IPS-20b (cell line): ENCODE measurements around the gene CDC42SE2.

Experiments
- H3K27ac ChIP-seq: one replicate; pipeline ENCODE4 v1.5.1; 2013; ENCODE audit warnings: low read length
- H3K27me3 ChIP-seq: 2 replicates; pipeline ENCODE4 v1.6.1; 2013; ENCODE audit warnings: mild to moderate bottlenecking, low read length, inconsistent platforms; ENCODE audit not compliant: insufficient read depth
- H3K36me3 ChIP-seq: 2 replicates; pipeline ENCODE4 v1.6.1; 2013; ENCODE audit warnings: low read depth, mild to moderate bottlenecking, inconsistent platforms, low read length, moderate library complexity; ENCODE audit not compliant: insufficient read depth
- H3K4me1 ChIP-seq: 2 replicates; pipeline ENCODE4 v1.6.1; 2013; ENCODE audit warnings: mild to moderate bottlenecking, control low read depth, inconsistent platforms, low read length, moderate library complexity; ENCODE audit not compliant: insufficient read depth
- H3K4me3 ChIP-seq: 2 replicates; pipeline ENCODE4 v1.5.1; 2013; ENCODE audit warnings: mild to moderate bottlenecking, low read length, inconsistent platforms
- H3K9ac ChIP-seq: 2 replicates; pipeline ENCODE4 v1.6.1; 2013; ENCODE audit warnings: low read depth, mild to moderate bottlenecking, inconsistent platforms, low read length, moderate library complexity
- H3K9me3 ChIP-seq: 2 replicates; pipeline ENCODE4 v1.6.1; 2013; ENCODE audit warnings: mild to moderate bottlenecking, low read depth, low read length, inconsistent platforms; ENCODE audit not compliant: insufficient read depth

The CDC42SE2 gene

GRCh38 chr5:131357739-131358561 is 94.1 kb downstream of the CDC42SE2 start:
- H3K9ac ChIP-seq = no peak overlapping the region
- no peaks in the 10 kb centered on the region for H3K9me3 ChIP-seq
- H3K27me3 ChIP-seq = no peaks in the 10 kb centered on the region
- no peaks in the 10 kb centered on the region for H3K4me1 ChIP-seq
- no peak overlapping the region for H3K4me3 ChIP-seq
- H3K36me3 ChIP-seq = peaks cover 9% of the 10 kb centered on the region
- no peak overlapping the region for H3K27ac ChIP-seq

- Histone ChIP-seq H3K36me3 (peaks cover 9% of the 10 kb centered on the region), H3K27me3 (no peaks in the 10 kb centered on the region), H3K9me3 (no peaks in the 10 kb centered on the region), H3K4me3 (no peak overlapping the region), H3K4me1 (no peaks in the 10 kb centered on the region), H3K27ac (no peak overlapping the region), H3K9ac (no peak overlapping the region)
Observed at GRCh38 chr5:131361677-131362315, 97.9 kb downstream of the CDC42SE2 start.

GRCh38 chr5:131363811-131364506 is 100.1 kb downstream of the CDC42SE2 start:
- Histone ChIP-seq H3K4me3 (no peak overlapping the region), H3K27ac (no peak overlapping the region), H3K4me1 (no peaks in the 10 kb centered on the region), H3K9ac (no peak overlapping the region), H3K9me3 (no peaks in the 10 kb centered on the region), H3K27me3 (no peaks in the 10 kb centered on the region), H3K36me3 (peaks cover 9% of the 10 kb centered on the region)

GRCh38 chr5:131364507-131365050 is 100.7 kb downstream of the CDC42SE2 start:
- Histone ChIP-seq H3K9me3 (no peaks in the 10 kb centered on the region), H3K4me3 (no peak overlapping the region), H3K36me3 (peaks cover 4% of the 10 kb centered on the region), H3K4me1 (no peaks in the 10 kb centered on the region), H3K27ac (no peak overlapping the region), H3K9ac (no peak overlapping the region), H3K27me3 (no peaks in the 10 kb centered on the region)

- Histone ChIP-seq H3K9me3 (no peaks in the 10 kb centered on the region), H3K4me1 (no peaks in the 10 kb centered on the region), H3K27me3 (no peaks in the 10 kb centered on the region), H3K36me3 (no peaks in the 10 kb centered on the region), H3K9ac (no peak overlapping the region), H3K4me3 (no peak overlapping the region), H3K27ac (no peak overlapping the region)
Observed at GRCh38 chr5:131366428-131366827, 102.6 kb downstream of the CDC42SE2 start.

- no peaks in the 10 kb centered on the region for H3K9me3 ChIP-seq
- no peaks in the 10 kb centered on the region for H3K36me3 ChIP-seq
- H3K4me3 ChIP-seq = no peak overlapping the region
- H3K9ac ChIP-seq = no peak overlapping the region
- H3K27ac ChIP-seq = no peak overlapping the region
- H3K27me3 ChIP-seq = no peaks in the 10 kb centered on the region
- no peaks in the 10 kb centered on the region for H3K4me1 ChIP-seq
Observed at GRCh38 chr5:131367219-131367860, 103.5 kb downstream of the CDC42SE2 start.

GRCh38 chr5:131368866-131369265 is 105.0 kb downstream of the CDC42SE2 start:
- no peaks in the 10 kb centered on the region for H3K36me3 ChIP-seq
- no peaks in the 10 kb centered on the region for H3K27me3 ChIP-seq

GRCh38 chr5:131369558-131369957 is 105.7 kb downstream of the CDC42SE2 start:
- no peak overlapping the region for H3K9ac ChIP-seq
- no peaks in the 10 kb centered on the region for H3K4me1 ChIP-seq
- no peaks in the 10 kb centered on the region for H3K9me3 ChIP-seq
- H3K27me3 ChIP-seq = no peaks in the 10 kb centered on the region
- H3K36me3 ChIP-seq = no peaks in the 10 kb centered on the region
- no peak overlapping the region for H3K4me3 ChIP-seq
- H3K27ac ChIP-seq = no peak overlapping the region

More at GRCh38 chr5:131368866-131369265, 105.0 kb downstream of the CDC42SE2 start:
- Histone ChIP-seq H3K9me3 (no peaks in the 10 kb centered on the region), H3K4me1 (no peaks in the 10 kb centered on the region), H3K27ac (no peak overlapping the region), H3K9ac (no peak overlapping the region), H3K4me3 (no peak overlapping the region)

- Histone ChIP-seq H3K36me3 (no peaks in the 10 kb centered on the region), H3K27me3 (no peaks in the 10 kb centered on the region), H3K9ac (no peak overlapping the region), H3K4me1 (no peaks in the 10 kb centered on the region), H3K27ac (no peak overlapping the region), H3K9me3 (no peaks in the 10 kb centered on the region), H3K4me3 (no peak overlapping the region)
Observed at GRCh38 chr5:131371835-131372234, 108.0 kb downstream of the CDC42SE2 start.

- Histone ChIP-seq H3K9ac (no peak overlapping the region), H3K4me1 (no peaks in the 10 kb centered on the region), H3K36me3 (no peaks in the 10 kb centered on the region), H3K9me3 (no peaks in the 10 kb centered on the region), H3K4me3 (no peak overlapping the region), H3K27me3 (no peaks in the 10 kb centered on the region), H3K27ac (no peak overlapping the region)
Observed at GRCh38 chr5:131373265-131373664, 109.4 kb downstream of the CDC42SE2 start.

- no peaks in the 10 kb centered on the region for H3K27me3 ChIP-seq
Observed at GRCh38 chr5:131375351-131375750, 111.5 kb downstream of the CDC42SE2 start.

More at GRCh38 chr5:131375351-131375750, 111.5 kb downstream of the CDC42SE2 start:
- no peaks in the 10 kb centered on the region for H3K36me3 ChIP-seq
- H3K27ac ChIP-seq = no peak overlapping the region
- H3K9ac ChIP-seq = no peak overlapping the region
- H3K4me1 ChIP-seq = no peaks in the 10 kb centered on the region
- no peaks in the 10 kb centered on the region for H3K9me3 ChIP-seq
- no peak overlapping the region for H3K4me3 ChIP-seq
